HEK293 (cell line): ENCODE data around the gene KCNK18.

Source experiments
- FEZF1 ChIP-seq: fragments of 450-650 bp; formaldehyde crosslinking; IDR thresholded peaks from 2 replicates; pipeline ENCODE4 v1.5.1; 2016; ENCODE audit warnings: missing biosample characterization, missing genetic modification characterization
- HOXA7 ChIP-seq: sonication (generic); formaldehyde crosslinking; IDR thresholded peaks from 2 replicates; pipeline ENCODE4 v1.8.1; 2022; ENCODE audit warnings: missing genetic modification reagents, borderline replicate concordance
- HOXD13 ChIP-seq: sonication (generic); formaldehyde crosslinking; IDR thresholded peaks from 2 replicates; pipeline ENCODE4 v1.8.0; 2022; ENCODE audit warnings: missing genetic modification reagents, borderline replicate concordance
- MYNN ChIP-seq: fragments of 450-650 bp; formaldehyde crosslinking; IDR thresholded peaks from 2 replicates; pipeline ENCODE4 v1.5.1; 2016; ENCODE audit warnings: missing biosample characterization, missing genetic modification characterization, borderline replicate concordance
- PRDM1 ChIP-seq: fragments of 450-650 bp; formaldehyde crosslinking; IDR thresholded peaks from 2 replicates; pipeline ENCODE4; 2016; ENCODE audit warnings: missing biosample characterization, missing genetic modification characterization
- SCRT1 ChIP-seq: fragments of 450-650 bp; formaldehyde crosslinking; IDR thresholded peaks from 2 replicates; pipeline ENCODE4 v1.5.1; 2016; ENCODE audit warnings: missing biosample characterization, missing genetic modification characterization, borderline replicate concordance
- ZBTB21 ChIP-seq: fragments of 450-650 bp; formaldehyde crosslinking; IDR thresholded peaks from 2 replicates; pipeline ENCODE4 v1.5.1; 2017; ENCODE audit warnings: missing biosample characterization, missing genetic modification characterization
- ZNF112 ChIP-seq: fragments of 450-650 bp; formaldehyde crosslinking; IDR thresholded peaks from 2 replicates; pipeline ENCODE4 v1.5.0; 2017; ENCODE audit warnings: missing biosample characterization, missing genetic modification characterization
- ZNF16 ChIP-seq: fragments of 450-650 bp; formaldehyde crosslinking; IDR thresholded peaks from 2 replicates; pipeline ENCODE4 v1.5.1; 2016; ENCODE audit warnings: low read depth, missing biosample characterization, missing genetic modification characterization
- ZNF211 ChIP-seq: fragments of 450-650 bp; formaldehyde crosslinking; IDR thresholded peaks from 2 replicates; pipeline ENCODE4 v1.5.1; 2016; ENCODE audit warnings: low read depth, missing biosample characterization, missing genetic modification characterization
- ZNF280D ChIP-seq: fragments of 450-650 bp; formaldehyde crosslinking; IDR thresholded peaks from 2 replicates; pipeline ENCODE4 v1.5.1; 2016; ENCODE audit warnings: missing biosample characterization, missing genetic modification characterization
- ZNF391 ChIP-seq: fragments of 450-650 bp; formaldehyde crosslinking; IDR thresholded peaks from 2 replicates; pipeline ENCODE4 v1.5.1; 2016; ENCODE audit warnings: low read depth, missing biosample characterization, missing genetic modification characterization, borderline replicate concordance
- ZNF426 ChIP-seq: fragments of 450-650 bp; formaldehyde crosslinking; IDR thresholded peaks from 2 replicates; pipeline ENCODE4 v1.5.1; 2017; ENCODE audit warnings: missing biosample characterization, missing genetic modification characterization, mild to moderate bottlenecking, inconsistent platforms, moderate library complexity
- ZNF488 ChIP-seq: fragments of 450-650 bp; formaldehyde crosslinking; IDR thresholded peaks from 2 replicates; pipeline ENCODE4 v1.5.1; 2016; ENCODE audit warnings: missing biosample characterization, missing genetic modification characterization
- ZNF558 ChIP-seq: fragments of 450-650 bp; formaldehyde crosslinking; IDR thresholded peaks from 2 replicates; pipeline ENCODE4 v1.5.1; 2016; ENCODE audit warnings: missing biosample characterization, missing genetic modification characterization
- ZNF623 ChIP-seq: fragments of 450-650 bp; formaldehyde crosslinking; IDR thresholded peaks from 2 replicates; pipeline ENCODE4 v1.5.1; 2016; ENCODE audit warnings: missing biosample characterization, missing genetic modification characterization
- ZNF707 ChIP-seq: fragments of 450-650 bp; formaldehyde crosslinking; IDR thresholded peaks from 2 replicates; pipeline ENCODE4 v1.5.1; 2016; ENCODE audit warnings: missing biosample characterization, missing genetic modification characterization
- ZNF843 ChIP-seq: fragments of 450-650 bp; formaldehyde crosslinking; IDR thresholded peaks from 2 replicates; pipeline ENCODE4 v1.5.1; 2016; ENCODE audit warnings: missing biosample characterization, missing genetic modification characterization
- TF ChIP-seq, protein P1 (sequence below): fragments of 450-650 bp; formaldehyde crosslinking; IDR thresholded peaks from 2 replicates; pipeline ENCODE4 v1.5.1; 2016; ENCODE audit warnings: missing biosample characterization, missing genetic modification characterization
- TF ChIP-seq, protein P2 (sequence below): fragments of 450-650 bp; formaldehyde crosslinking; IDR thresholded peaks from 2 replicates; pipeline ENCODE4 v1.5.1; 2016; ENCODE audit warnings: missing biosample characterization, missing genetic modification characterization
- TF ChIP-seq, protein P3 (sequence below): fragments of 450-650 bp; formaldehyde crosslinking; conservative IDR thresholded peaks from 2 replicates; pipeline ENCODE4 v1.5.1; 2016; ENCODE audit warnings: low read depth, missing biosample characterization, missing genetic modification characterization
- TF ChIP-seq, protein P4 (sequence below): fragments of 450-650 bp; IDR thresholded peaks from 2 replicates; pipeline ENCODE4 v1.5.1; 2018; ENCODE audit warnings: missing biosample characterization, mild to moderate bottlenecking, missing genetic modification characterization
- TF ChIP-seq, protein P5 (sequence below): fragments of 450-650 bp; formaldehyde crosslinking; conservative IDR thresholded peaks from 2 replicates; pipeline ENCODE4 v1.5.1; 2016; ENCODE audit warnings: low read depth, missing biosample characterization, missing genetic modification characterization

The KCNK18 gene

GRCh38 chr10:117148284-117148683, 49.0 kb upstream of the KCNK18 start (continued):
- TF ChIP-seq ZNF843: peak; percentile 95
- peak; percentile 66; the same call in 1 of the 2 replicates for TF ChIP-seq ZNF558 (tag by site-specific recombination)
- TF ChIP-seq ZNF280D (tag by site-specific recombination): no peak
- peak; percentile 73; the same call in 1 of the 2 replicates for TF ChIP-seq SCRT1 (tag by site-specific recombination)
- TF ChIP-seq, protein P1, sequence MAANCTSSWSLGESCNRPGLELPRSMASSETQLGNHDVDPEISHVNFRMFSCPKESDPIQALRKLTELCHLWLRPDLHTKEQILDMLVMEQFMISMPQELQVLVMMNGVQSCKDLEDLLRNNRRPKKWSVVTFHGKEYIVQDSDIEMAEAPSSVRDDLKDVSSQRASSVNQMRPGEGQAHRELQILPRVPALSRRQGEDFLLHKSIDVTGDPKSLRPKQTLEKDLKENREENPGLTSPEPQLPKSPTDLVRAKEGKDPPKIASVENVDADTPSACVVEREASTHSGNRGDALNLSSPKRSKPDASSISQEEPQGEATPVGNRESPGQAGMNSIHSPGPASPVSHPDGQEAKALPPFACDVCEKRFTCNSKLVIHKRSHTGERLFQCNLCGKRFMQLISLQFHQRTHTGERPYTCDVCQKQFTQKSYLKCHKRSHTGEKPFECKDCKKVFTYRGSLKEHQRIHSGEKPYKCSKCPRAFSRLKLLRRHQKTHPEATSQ (tag by site-specific recombination): no peak
- no peak for TF ChIP-seq ZNF211
- no peak for TF ChIP-seq PRDM1 (tag by site-specific recombination)
- TF ChIP-seq, protein P2, sequence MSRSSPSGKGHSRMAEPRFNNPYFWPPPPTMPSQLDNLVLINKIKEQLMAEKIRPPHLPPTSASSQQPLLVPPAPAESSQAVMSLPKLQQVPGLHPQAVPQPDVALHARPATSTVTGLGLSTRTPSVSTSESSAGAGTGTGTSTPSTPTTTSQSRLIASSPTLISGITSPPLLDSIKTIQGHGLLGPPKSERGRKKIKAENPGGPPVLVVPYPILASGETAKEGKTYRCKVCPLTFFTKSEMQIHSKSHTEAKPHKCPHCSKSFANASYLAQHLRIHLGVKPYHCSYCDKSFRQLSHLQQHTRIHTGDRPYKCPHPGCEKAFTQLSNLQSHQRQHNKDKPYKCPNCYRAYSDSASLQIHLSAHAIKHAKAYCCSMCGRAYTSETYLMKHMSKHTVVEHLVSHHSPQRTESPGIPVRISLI: no peak
- TF ChIP-seq ZNF707 (tag by site-specific recombination): no peak
- no peak for TF ChIP-seq ZNF488
- TF ChIP-seq HOXD13: no peak
- 0 out of 2 replicates have a peak, but pooled peaks have one; percentile 12 for TF ChIP-seq ZNF623 (tag by site-specific recombination)
- TF ChIP-seq, protein P3, sequence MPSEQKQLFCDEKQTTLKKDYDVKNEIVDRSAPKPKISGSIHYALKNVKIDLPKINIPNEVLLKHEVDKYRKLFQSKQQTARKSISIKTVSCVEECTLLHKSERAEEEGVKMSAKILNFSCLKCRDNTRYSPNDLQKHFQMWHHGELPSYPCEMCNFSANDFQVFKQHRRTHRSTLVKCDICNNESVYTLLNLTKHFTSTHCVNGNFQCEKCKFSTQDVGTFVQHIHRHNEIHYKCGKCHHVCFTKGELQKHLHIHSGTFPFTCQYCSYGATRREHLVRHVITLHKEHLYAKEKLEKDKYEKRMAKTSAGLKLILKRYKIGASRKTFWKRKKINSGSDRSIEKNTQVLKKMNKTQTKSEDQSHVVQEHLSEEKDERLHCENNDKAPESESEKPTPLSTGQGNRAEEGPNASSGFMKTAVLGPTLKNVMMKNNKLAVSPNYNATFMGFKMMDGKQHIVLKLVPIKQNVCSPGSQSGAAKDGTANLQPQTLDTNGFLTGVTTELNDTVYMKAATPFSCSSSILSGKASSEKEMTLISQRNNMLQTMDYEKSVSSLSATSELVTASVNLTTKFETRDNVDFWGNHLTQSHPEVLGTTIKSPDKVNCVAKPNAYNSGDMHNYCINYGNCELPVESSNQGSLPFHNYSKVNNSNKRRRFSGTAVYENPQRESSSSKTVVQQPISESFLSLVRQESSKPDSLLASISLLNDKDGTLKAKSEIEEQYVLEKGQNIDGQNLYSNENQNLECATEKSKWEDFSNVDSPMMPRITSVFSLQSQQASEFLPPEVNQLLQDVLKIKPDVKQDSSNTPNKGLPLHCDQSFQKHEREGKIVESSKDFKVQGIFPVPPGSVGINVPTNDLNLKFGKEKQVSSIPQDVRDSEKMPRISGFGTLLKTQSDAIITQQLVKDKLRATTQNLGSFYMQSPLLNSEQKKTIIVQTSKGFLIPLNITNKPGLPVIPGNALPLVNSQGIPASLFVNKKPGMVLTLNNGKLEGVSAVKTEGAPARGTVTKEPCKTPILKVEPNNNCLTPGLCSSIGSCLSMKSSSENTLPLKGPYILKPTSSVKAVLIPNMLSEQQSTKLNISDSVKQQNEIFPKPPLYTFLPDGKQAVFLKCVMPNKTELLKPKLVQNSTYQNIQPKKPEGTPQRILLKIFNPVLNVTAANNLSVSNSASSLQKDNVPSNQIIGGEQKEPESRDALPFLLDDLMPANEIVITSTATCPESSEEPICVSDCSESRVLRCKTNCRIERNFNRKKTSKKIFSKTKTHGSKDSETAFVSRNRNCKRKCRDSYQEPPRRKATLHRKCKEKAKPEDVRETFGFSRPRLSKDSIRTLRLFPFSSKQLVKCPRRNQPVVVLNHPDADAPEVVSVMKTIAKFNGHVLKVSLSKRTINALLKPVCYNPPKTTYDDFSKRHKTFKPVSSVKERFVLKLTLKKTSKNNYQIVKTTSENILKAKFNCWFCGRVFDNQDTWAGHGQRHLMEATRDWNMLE: peak; percentile 36
- TF ChIP-seq ZNF16 (tag by site-specific recombination): no peak
- TF ChIP-seq ZBTB21 (tag by site-specific recombination): peak; percentile 38; the same call in 1 of the 2 replicates
- no peak for TF ChIP-seq HOXA7 (CRISPR knock-in tag)
- no peak for TF ChIP-seq ZNF112 (tag by site-specific recombination)
- no peak for TF ChIP-seq MYNN (tag by site-specific recombination)
- TF ChIP-seq, protein P4, sequence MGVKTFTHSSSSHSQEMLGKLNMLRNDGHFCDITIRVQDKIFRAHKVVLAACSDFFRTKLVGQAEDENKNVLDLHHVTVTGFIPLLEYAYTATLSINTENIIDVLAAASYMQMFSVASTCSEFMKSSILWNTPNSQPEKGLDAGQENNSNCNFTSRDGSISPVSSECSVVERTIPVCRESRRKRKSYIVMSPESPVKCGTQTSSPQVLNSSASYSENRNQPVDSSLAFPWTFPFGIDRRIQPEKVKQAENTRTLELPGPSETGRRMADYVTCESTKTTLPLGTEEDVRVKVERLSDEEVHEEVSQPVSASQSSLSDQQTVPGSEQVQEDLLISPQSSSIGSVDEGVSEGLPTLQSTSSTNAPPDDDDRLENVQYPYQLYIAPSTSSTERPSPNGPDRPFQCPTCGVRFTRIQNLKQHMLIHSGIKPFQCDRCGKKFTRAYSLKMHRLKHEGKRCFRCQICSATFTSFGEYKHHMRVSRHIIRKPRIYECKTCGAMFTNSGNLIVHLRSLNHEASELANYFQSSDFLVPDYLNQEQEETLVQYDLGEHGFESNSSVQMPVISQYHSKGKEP (tag by site-specific recombination): peak; percentile 82
- peak; percentile 75; the same call in 1 of the 2 replicates for TF ChIP-seq ZNF391 (tag by site-specific recombination)
- TF ChIP-seq ZNF426 (tag by site-specific recombination): no peak
- peak; percentile 98 for TF ChIP-seq FEZF1 (tag by site-specific recombination)
- TF ChIP-seq, protein P5, sequence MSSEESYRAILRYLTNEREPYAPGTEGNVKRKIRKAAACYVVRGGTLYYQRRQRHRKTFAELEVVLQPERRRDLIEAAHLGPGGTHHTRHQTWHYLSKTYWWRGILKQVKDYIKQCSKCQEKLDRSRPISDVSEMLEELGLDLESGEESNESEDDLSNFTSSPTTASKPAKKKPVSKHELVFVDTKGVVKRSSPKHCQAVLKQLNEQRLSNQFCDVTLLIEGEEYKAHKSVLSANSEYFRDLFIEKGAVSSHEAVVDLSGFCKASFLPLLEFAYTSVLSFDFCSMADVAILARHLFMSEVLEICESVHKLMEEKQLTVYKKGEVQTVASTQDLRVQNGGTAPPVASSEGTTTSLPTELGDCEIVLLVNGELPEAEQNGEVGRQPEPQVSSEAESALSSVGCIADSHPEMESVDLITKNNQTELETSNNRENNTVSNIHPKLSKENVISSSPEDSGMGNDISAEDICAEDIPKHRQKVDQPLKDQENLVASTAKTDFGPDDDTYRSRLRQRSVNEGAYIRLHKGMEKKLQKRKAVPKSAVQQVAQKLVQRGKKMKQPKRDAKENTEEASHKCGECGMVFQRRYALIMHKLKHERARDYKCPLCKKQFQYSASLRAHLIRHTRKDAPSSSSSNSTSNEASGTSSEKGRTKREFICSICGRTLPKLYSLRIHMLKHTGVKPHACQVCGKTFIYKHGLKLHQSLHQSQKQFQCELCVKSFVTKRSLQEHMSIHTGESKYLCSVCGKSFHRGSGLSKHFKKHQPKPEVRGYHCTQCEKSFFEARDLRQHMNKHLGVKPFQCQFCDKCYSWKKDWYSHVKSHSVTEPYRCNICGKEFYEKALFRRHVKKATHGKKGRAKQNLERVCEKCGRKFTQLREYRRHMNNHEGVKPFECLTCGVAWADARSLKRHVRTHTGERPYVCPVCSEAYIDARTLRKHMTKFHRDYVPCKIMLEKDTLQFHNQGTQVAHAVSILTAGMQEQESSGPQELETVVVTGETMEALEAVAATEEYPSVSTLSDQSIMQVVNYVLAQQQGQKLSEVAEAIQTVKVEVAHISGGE (tag by site-specific recombination): no peak
